CD4-positive, CD25-positive, alpha-beta regulatory T cell (primary cell): ENCODE results near the gene PDILT. TPM values are rescaled to one million over a fixed set of nuclear protein-coding genes. Genes with fewer than 3 reads are reported as not detected.

Experiments
- ATAC-seq, 2 donors: fragments of 150-1000 bp; cut with Tn5 transposase; one replicate each; pipeline ENCODE4 v1.10.0; 2021; ENCODE audit warnings: low read depth in 2 of 2, moderate number of reproducible peaks in 2 of 2, moderate library complexity in 1 of 2
- DNase-seq, 3 donors: peaks; one replicate each; pipeline versions ENCODE4 v3.0.0 to v3.0.0-alpha.2; 2012 to 2022; ENCODE audit warnings: mixed read lengths in 1 of 3
- H3K27ac ChIP-seq: one replicate; pipeline ENCODE4 v1.7.0; 2013; ENCODE audit warnings: mild to moderate bottlenecking, low read length; ENCODE audit not compliant: insufficient read depth, poor library complexity, severe bottlenecking
- H3K27me3 ChIP-seq: one replicate; pipeline ENCODE4 v1.7.0; 2013; ENCODE audit warnings: low read length; ENCODE audit not compliant: control insufficient read depth, insufficient read depth
- H3K36me3 ChIP-seq: one replicate; pipeline ENCODE4 v1.7.0; 2013; ENCODE audit warnings: mild to moderate bottlenecking, low read length, moderate library complexity; ENCODE audit not compliant: control insufficient read depth, insufficient read depth
- H3K4me1 ChIP-seq: 2 replicates; pipeline ENCODE4 v1.7.0; 2013; ENCODE audit warnings: mild to moderate bottlenecking, low read length; ENCODE audit not compliant: insufficient read depth, control insufficient read depth, poor library complexity, severe bottlenecking
- H3K4me3 ChIP-seq: one replicate; pipeline ENCODE4 v1.7.0; 2013; ENCODE audit warnings: low read depth, mild to moderate bottlenecking, low read length, moderate library complexity
- H3K9me3 ChIP-seq, 2 experiments: 1 replicate in 1 of 2; 2 replicates in 1 of 2; pipeline ENCODE4 v1.7.0; 2013; ENCODE audit warnings: low read length in 2 of 2, mild to moderate bottlenecking in 1 of 2, moderate library complexity in 1 of 2; ENCODE audit not compliant: control insufficient read depth in 2 of 2
- H3K27ac Mint-ChIP-seq, 3 donors: one replicate each; pipeline ENCODE4 v1.8.0; 2020 to 2022; ENCODE audit warnings: mild to moderate bottlenecking in 3 of 3, mixed read lengths in 3 of 3, moderate library complexity in 2 of 3
- H3K27me3 Mint-ChIP-seq: one replicate; pipeline ENCODE4 v1.8.0; 2022; ENCODE audit warnings: mild to moderate bottlenecking, mixed read lengths
- H3K36me3 Mint-ChIP-seq: one replicate; pipeline ENCODE4 v1.8.0; 2020; ENCODE audit warnings: mixed read lengths
- H3K4me1 Mint-ChIP-seq, 4 donors: one replicate each; pipeline ENCODE4 v1.8.0; 2020 to 2022; ENCODE audit warnings: mixed read lengths in 4 of 4, mild to moderate bottlenecking in 1 of 4
- H3K4me3 Mint-ChIP-seq, 4 donors: one replicate each; pipeline ENCODE4 v1.8.0; 2020 to 2022; ENCODE audit warnings: mild to moderate bottlenecking in 4 of 4, mixed read lengths in 4 of 4, moderate library complexity in 3 of 4
- H3K9me3 Mint-ChIP-seq, 7 donors: one replicate each; pipeline ENCODE4 v1.8.0; 2020 to 2022; ENCODE audit warnings: mixed read lengths in 7 of 7, mild to moderate bottlenecking in 3 of 7, moderate library complexity in 2 of 7
- polyA plus RNA-seq, 4 donors: library from polyadenylated mRNA; unstranded; fragments of 300-500 nt; fragmentation: Illumina TruSeq; gene quantifications; one replicate each; pipeline ENCODE4 v1.2.3, GENCODE V29; 2021
- total RNA-seq: library from RNA; stranded (reverse); gene quantifications from one replicate; pipeline ENCODE4 v1.2.3, GENCODE V29; 2022

PDILT gene
- total and polyA plus RNA-seq, 5 donors from 2014 or later = not detected

DNA sequence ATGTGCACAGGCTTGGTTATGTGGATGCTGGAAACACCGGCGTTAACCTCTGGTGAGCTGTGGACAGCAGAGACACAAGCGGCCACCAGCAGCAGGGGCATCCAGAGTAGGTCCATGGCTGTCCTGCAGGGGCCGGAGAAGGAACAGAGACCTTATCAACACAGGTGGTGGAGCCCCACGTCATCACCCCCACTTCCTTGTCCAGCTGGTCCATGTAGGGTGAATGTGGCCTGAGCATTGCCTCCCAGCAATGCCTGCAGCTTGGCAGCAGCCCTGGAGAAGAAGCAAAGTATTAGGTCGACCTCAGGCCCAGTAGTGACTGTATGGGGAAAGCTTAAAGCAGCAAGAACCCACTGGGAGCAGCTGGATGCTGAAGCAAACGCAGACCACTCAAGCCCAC lies 5.4 kb downstream of the PDILT start:
- Mint-ChIP-seq H3K4me3 (no peak overlapping the region), H3K36me3 (no peaks in the 10 kb centered on the region), H3K27me3 (no peaks in the 10 kb centered on the region), H3K4me1 (no peaks in the 10 kb centered on the region), H3K9me3 (no peaks in the 10 kb centered on the region), H3K27ac (no peak overlapping the region)
- Histone ChIP-seq H3K27ac (no peak overlapping the region), H3K27me3 (no peaks in the 10 kb centered on the region), H3K9me3 (no peaks in the 10 kb centered on the region), H3K4me3 (no peak overlapping the region), H3K36me3 (no peaks in the 10 kb centered on the region), H3K4me1 (no peaks in the 10 kb centered on the region)
- ATAC-seq (no peak), DNase-seq (no peak)

GRCh38 chr16:20398603-20399002 lies 5.9 kb downstream of the PDILT start:
- H3K4me3 Mint-ChIP-seq = no peak overlapping the region
- no peaks in the 10 kb centered on the region for H3K27me3 Mint-ChIP-seq
- no peak overlapping the region for H3K27ac Mint-ChIP-seq
- H3K4me1 ChIP-seq = no peaks in the 10 kb centered on the region
- ATAC-seq = no peak
- no peak overlapping the region for H3K4me3 ChIP-seq
- no peak overlapping the region for H3K27ac ChIP-seq
- H3K9me3 ChIP-seq = no peaks in the 10 kb centered on the region
- H3K9me3 Mint-ChIP-seq = no peaks in the 10 kb centered on the region
- H3K36me3 Mint-ChIP-seq = no peaks in the 10 kb centered on the region
- no peaks in the 10 kb centered on the region for H3K4me1 Mint-ChIP-seq
- H3K27me3 ChIP-seq = no peaks in the 10 kb centered on the region
- no peak for DNase-seq
- H3K36me3 ChIP-seq = no peaks in the 10 kb centered on the region

- Histone ChIP-seq H3K4me3 (no peak overlapping the region), H3K4me1 (no peaks in the 10 kb centered on the region), H3K27me3 (no peaks in the 10 kb centered on the region), H3K27ac (no peak overlapping the region), H3K9me3 (no peaks in the 10 kb centered on the region), H3K36me3 (no peaks in the 10 kb centered on the region)
- Mint-ChIP-seq H3K4me1 (no peaks in the 10 kb centered on the region), H3K9me3 (no peaks in the 10 kb centered on the region), H3K4me3 (no peak overlapping the region), H3K27ac (no peak overlapping the region), H3K27me3 (no peaks in the 10 kb centered on the region), H3K36me3 (no peaks in the 10 kb centered on the region)
- ATAC-seq (no peak), DNase-seq (no peak)
These were observed 7.0 kb downstream of the PDILT start for GRCh38 chr16:20397468-20398074.

DNA sequence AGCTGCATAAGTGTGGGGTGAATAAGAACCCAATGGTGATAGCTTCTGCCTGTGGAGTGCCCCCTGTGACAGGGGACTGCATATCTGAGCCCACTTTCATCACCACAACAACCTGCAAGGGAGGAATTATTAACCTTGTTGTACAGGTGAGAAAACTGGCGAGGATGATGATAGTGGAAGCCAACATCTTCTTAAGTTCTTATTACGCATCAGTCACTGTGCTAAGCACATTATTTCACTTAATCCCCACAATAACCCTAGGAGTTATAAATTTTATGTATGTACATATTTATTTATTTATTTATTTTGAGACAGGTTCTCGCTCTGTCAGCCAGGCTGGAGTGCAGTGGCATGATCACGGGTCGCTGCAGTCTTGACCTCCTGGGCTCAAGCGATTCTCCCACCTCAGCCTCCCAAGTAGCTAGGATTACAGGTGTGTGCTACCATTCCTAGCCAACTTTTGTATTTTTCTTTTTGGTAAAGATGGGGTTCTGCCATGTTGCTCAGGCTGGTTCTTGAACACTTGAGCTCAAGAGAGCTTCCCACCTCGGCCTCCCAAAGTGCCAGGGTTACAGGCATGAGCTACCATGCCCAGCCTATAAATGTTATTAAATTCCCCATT lies 7.6 kb downstream of the PDILT start:
- Mint-ChIP-seq H3K4me3 (no peak overlapping the region), H3K4me1 (no peaks in the 10 kb centered on the region), H3K36me3 (no peaks in the 10 kb centered on the region), H3K27ac (no peak overlapping the region), H3K27me3 (no peaks in the 10 kb centered on the region), H3K9me3 (no peaks in the 10 kb centered on the region)
- DNase-seq = no peak
- no peak for ATAC-seq
- Histone ChIP-seq H3K27ac (no peak overlapping the region), H3K9me3 (no peaks in the 10 kb centered on the region), H3K36me3 (no peaks in the 10 kb centered on the region), H3K4me3 (no peak overlapping the region), H3K27me3 (no peaks in the 10 kb centered on the region), H3K4me1 (no peaks in the 10 kb centered on the region)

- Histone ChIP-seq H3K9me3 (no peaks in the 10 kb centered on the region), H3K4me3 (no peak overlapping the region), H3K4me1 (no peaks in the 10 kb centered on the region), H3K36me3 (no peaks in the 10 kb centered on the region), H3K27me3 (no peaks in the 10 kb centered on the region), H3K27ac (no peak overlapping the region)
- no peaks in the 10 kb centered on the region for H3K4me1 Mint-ChIP-seq
- H3K9me3 Mint-ChIP-seq = no peaks in the 10 kb centered on the region
- no peak overlapping the region for H3K27ac Mint-ChIP-seq
- H3K4me3 Mint-ChIP-seq = no peak overlapping the region
- no peak for ATAC-seq
- no peak for DNase-seq
- no peaks in the 10 kb centered on the region for H3K27me3 Mint-ChIP-seq
- no peaks in the 10 kb centered on the region for H3K36me3 Mint-ChIP-seq
These were observed 8.6 kb downstream of the PDILT start for GRCh38 chr16:20395946-20396345.

DNA sequence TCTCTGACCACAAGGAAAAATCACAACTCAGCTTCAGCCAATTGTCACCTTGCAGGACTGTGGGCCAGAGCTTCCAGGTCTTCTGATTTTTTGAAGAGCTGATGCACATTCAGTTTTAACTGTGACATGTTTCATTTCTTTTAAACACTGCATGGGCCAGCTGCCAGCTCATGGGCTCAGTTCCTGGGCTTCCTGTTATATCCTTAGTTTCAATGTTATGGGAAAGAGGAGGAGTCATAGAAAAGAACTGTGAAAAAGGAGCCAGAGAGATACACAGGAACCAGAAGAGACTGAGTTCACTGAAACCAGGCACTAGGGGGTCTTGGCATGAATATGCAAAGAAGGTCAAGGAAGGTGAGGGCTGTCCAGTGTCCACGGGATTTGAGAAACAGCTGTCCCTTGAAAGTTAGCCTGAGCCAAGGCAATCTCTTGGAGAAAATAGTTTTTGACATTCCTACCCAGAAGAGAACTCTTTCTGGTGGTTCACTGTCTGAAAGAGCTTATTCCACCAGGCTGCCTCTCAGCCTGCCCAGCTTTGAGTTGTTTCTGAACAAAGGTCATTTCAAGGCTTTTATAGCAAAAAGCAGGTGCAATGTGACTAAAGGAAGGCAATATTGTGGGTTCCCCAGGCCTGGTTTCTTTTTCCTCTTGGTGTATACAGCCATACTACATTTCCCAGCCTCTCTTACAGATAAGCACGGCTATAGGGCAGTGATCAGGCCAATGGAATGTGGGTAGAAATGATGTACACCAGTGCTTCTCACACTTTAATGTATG lies 10.5 kb downstream of the PDILT start:
- Mint-ChIP-seq H3K36me3 (no peaks in the 10 kb centered on the region), H3K4me1 (no peaks in the 10 kb centered on the region), H3K4me3 (no peak overlapping the region), H3K9me3 (no peaks in the 10 kb centered on the region), H3K27ac (peak overlapping the region in 1 of 3 donors; percentile 29), H3K27me3 (no peaks in the 10 kb centered on the region)
- DNase-seq = no peak
- Histone ChIP-seq H3K4me3 (no peak overlapping the region), H3K36me3 (no peaks in the 10 kb centered on the region), H3K4me1 (no peaks in the 10 kb centered on the region), H3K9me3 (no peaks in the 10 kb centered on the region), H3K27ac (no peak overlapping the region), H3K27me3 (no peaks in the 10 kb centered on the region)
- no peak for ATAC-seq

DNA sequence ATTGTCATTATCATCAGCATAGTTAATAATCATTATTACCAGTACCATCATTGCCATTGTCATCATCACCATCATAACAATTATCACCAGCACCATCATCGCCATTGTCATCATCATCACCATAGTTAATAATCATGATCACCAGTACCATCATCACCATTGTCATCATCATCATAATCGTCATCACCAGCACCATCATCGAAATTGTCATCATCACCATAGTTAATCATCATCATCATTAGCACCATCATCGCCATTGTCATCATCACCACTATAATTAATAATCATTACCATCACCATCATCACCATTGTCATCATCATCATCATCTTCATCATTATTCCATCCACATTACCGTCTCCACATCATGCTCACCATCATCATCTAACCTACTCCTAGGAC lies 13.5 kb downstream of the PDILT start:
- peaks cover 0 to 1% (median 0%) of the 10 kb centered on the region in 7 donors for H3K9me3 Mint-ChIP-seq
- H3K4me1 Mint-ChIP-seq = no peaks in the 10 kb centered on the region
- Histone ChIP-seq H3K27ac (no peak overlapping the region), H3K9me3 (no peaks in the 10 kb centered on the region), H3K27me3 (peaks cover 3% of the 10 kb centered on the region), H3K4me1 (no peaks in the 10 kb centered on the region), H3K36me3 (no peaks in the 10 kb centered on the region), H3K4me3 (no peak overlapping the region)
- H3K4me3 Mint-ChIP-seq = no peak overlapping the region
- peaks cover 6% of the 10 kb centered on the region for H3K27me3 Mint-ChIP-seq
- H3K27ac Mint-ChIP-seq = no peak overlapping the region
- no peak for DNase-seq
- no peaks in the 10 kb centered on the region for H3K36me3 Mint-ChIP-seq
- no peak for ATAC-seq
